Heart left ventricle (tissue), 13 donors: ENCODE data around the gene STRN3.

ENCODE experiments used
- CTCF ChIP-seq, 12 donors: fragments of 200-600 bp; sonication (generic) in 4 of 12; IDR thresholded peaks; one replicate each; pipeline versions ENCODE4 v1.5.0 to v1.8.0; 2018 to 2022; ENCODE audit warnings: antibody characterized with exemption in 12 of 12, mild to moderate bottlenecking in 5 of 12
- POLR2A ChIP-seq, 2 donors: fragments of 450-650 bp; IDR thresholded peaks; one replicate each; pipeline ENCODE4 v1.6.1; 2017; ENCODE audit warnings: antibody characterized with exemption in 2 of 2, mild to moderate bottlenecking in 2 of 2, moderate library complexity in 2 of 2
- donor health status: ischemic (EF 13 %, LVEDD 7.1; RV severe dilation, severe dysfunction).
- donor health status: DM: no; HTN: yes; CAD: no.
- donor health status: DM: no; HTN: no; CAD: no.
- donor health status: ischemic (EF 25% LVEDD 6.9; RV normal size, moderate dysfunction).
- donor health status: ischemic (EF 25% LVEDD 5.7; RV mildly dilated, moderate dysfunction).
- donor health status: ischemic (EF 35%, LVEDD 5.7; RV mildly dilated, moderate dysfunction).
- donor health status: nonischemic (EF 11% LVEDD 7.7; RV severe dilation, severe dysfunction).
- donor health status: DM: yes; HTN: yes; CAD: no.
- donor health status: PGD.
- donor health status: ischemic (EF 29% LVEDD 5.4; RV normal size, mild dysfunction).
- donor health status: nonischemic (EF 23%, LVEDD 6.1; RV moderate dilation, normal function).

- TF ChIP-seq CTCF (IDR thresholded peaks at IDR 0.05) (no peak), POLR2A (IDR thresholded peaks at IDR 0.05) (no peak)
Observed at GRCh38 chr14:31030469-31030868, 4.3 kb upstream of the STRN3 start.
